Measurements from ENCODE around the gene ANKRD44.

ANKRD44 gene

DNA sequence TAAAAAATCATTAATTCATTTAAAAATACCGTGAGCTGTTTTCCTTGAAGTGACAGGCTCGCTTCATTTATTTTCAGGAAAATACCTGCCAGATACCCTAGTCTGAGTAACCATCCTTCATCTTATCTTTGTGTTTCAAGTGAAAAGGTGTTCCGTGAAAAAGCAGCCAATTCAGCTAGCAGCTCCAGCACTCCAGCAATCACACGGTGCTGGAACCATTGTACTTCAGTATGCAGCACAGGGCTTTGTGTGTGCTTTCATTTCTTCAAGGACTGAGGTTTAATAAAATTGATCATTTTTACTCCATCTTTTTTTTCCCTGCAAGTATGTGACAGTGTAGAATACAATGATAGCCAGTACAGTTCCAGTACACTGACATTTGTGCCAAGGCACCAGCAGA lies 344.9 kb downstream of the ANKRD44 start:
- Histone ChIP-seq H3K23ac (ENCODE audit: low read length) (no peak overlapping the region), H3K27ac (ENCODE audit: low read depth, low read length) (no peak overlapping the region), H4K8ac (ENCODE audit: low read depth, low read length) (no peak overlapping the region), H3K14ac (ENCODE audit: low read length) (no peak overlapping the region), H3K4me2 (ENCODE audit: low read length) (no peak overlapping the region), H4K91ac (ENCODE audit: low read depth, low read length) (no peak overlapping the region), H2BK5ac (ENCODE audit: low read depth, low read length, poor library complexity) (no peak overlapping the region), H2BK12ac (ENCODE audit: low read length) (no peak overlapping the region), H3K79me2 (ENCODE audit: control insufficient read depth, insufficient read depth, low read length, poor library complexity) (no peaks in the 10 kb centered on the region), H4K12ac (ENCODE audit: low read depth, low read length) (no peak overlapping the region), H3K9me3 (ENCODE audit: insufficient read depth, low read depth, low read length) (peaks cover 2% of the 10 kb centered on the region), H3K4me1 (ENCODE audit: control insufficient read depth in 1 of 2, insufficient read depth in 2 of 2, low read length in 2 of 2) (no peaks in the 10 kb centered on the region), H2AFZ (ENCODE audit: insufficient read depth, low read length, poor library complexity) (no peak overlapping the region), H3K9ac (ENCODE audit: low read length) (no peak overlapping the region), H3K4ac (ENCODE audit: low read depth, low read length) (no peak overlapping the region), H3K36me3 (ENCODE audit: control insufficient read depth in 1 of 2, insufficient read depth in 2 of 2, low read length in 2 of 2) (no peaks in the 10 kb centered on the region), H2AK5ac (ENCODE audit: low read length) (no peak overlapping the region), H3K4me3 (ENCODE audit: low read depth, low read length) (no peak overlapping the region), H3K27me3 (ENCODE audit: insufficient read depth, low read length) (no peaks in the 10 kb centered on the region), H3K18ac (ENCODE audit: low read length) (no peak overlapping the region), H2BK120ac (ENCODE audit: insufficient read depth, low read length, poor library complexity) (no peak overlapping the region), H3K79me1 (ENCODE audit: low read length) (no peaks in the 10 kb centered on the region)
- no peak for DNase-seq
- no CpG with 5 or more reads among the region's 4 CpGs for WGBS (ENCODE audit: extremely low coverage, insufficient coverage, insufficient read length)

DNA sequence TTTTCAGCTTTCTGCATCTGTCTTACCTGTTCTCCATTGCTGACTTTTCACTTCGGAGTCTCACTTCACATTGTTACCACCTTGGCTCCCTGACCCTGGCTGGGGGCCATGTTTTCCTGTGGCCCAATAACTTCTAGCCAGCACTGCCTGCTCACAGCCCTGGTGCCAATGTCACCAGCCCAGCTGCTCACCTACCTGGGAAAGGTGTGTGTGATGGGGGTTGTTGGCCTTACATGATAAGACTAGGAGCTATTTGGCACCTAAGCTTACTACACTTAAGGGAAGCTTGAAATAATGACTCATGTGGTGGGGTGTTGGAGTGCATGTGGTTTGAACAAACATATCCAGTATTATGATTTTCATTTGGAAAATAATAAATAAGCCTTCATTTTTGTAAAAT lies 346.6 kb downstream of the ANKRD44 start:
- Histone ChIP-seq H3K4me1 (ENCODE audit: control insufficient read depth in 1 of 2, insufficient read depth in 2 of 2, low read length in 2 of 2) (no peaks in the 10 kb centered on the region), H3K4ac (ENCODE audit: low read depth, low read length) (no peak overlapping the region), H3K9me3 (ENCODE audit: insufficient read depth, low read depth, low read length) (peaks cover 2% of the 10 kb centered on the region), H3K79me2 (ENCODE audit: control insufficient read depth, insufficient read depth, low read length, poor library complexity) (no peaks in the 10 kb centered on the region), H3K4me2 (ENCODE audit: low read length) (no peak overlapping the region), H2AK5ac (ENCODE audit: low read length) (no peak overlapping the region), H3K18ac (ENCODE audit: low read length) (no peak overlapping the region), H4K12ac (ENCODE audit: low read depth, low read length) (no peak overlapping the region), H4K91ac (ENCODE audit: low read depth, low read length) (no peak overlapping the region), H2BK120ac (ENCODE audit: insufficient read depth, low read length, poor library complexity) (no peak overlapping the region), H3K23ac (ENCODE audit: low read length) (no peak overlapping the region), H3K27me3 (ENCODE audit: insufficient read depth, low read length) (no peaks in the 10 kb centered on the region), H3K79me1 (ENCODE audit: low read length) (no peaks in the 10 kb centered on the region), H2BK12ac (ENCODE audit: low read length) (no peak overlapping the region), H2BK5ac (ENCODE audit: low read depth, low read length, poor library complexity) (no peak overlapping the region), H3K14ac (ENCODE audit: low read length) (no peak overlapping the region), H2AFZ (ENCODE audit: insufficient read depth, low read length, poor library complexity) (no peak overlapping the region), H4K8ac (ENCODE audit: low read depth, low read length) (no peak overlapping the region), H3K27ac (ENCODE audit: low read depth, low read length) (no peak overlapping the region), H3K4me3 (ENCODE audit: low read depth, low read length) (no peak overlapping the region), H3K36me3 (ENCODE audit: control insufficient read depth in 1 of 2, insufficient read depth in 2 of 2, low read length in 2 of 2) (no peaks in the 10 kb centered on the region), H3K9ac (ENCODE audit: low read length) (no peak overlapping the region)
- DNase-seq = no peak
- WGBS (ENCODE audit: extremely low coverage, insufficient coverage, insufficient read length) = no CpG with 5 or more reads among the region's 1 CpG

DNA sequence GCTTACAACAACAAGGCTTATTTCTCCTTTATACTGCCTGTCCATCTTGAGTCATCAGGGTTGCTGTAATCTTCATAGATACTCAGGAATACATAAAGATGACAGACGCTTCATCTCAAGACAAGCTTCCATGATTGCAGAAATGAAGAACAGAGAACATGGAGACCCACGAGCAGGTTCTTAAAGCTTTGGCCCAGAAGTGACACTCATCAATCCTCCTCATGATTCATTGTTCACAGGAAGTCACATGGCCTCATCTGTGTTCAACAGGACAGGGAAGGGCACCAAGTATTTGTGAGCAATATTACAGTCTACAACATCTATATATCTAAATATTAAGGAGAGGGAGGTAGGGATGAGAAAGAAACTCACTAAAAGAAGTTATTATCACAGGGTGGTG lies 347.5 kb downstream of the ANKRD44 start:
- H2AK5ac ChIP-seq (ENCODE audit: low read length) = no peak overlapping the region
- no peak for DNase-seq
- H2BK5ac ChIP-seq (ENCODE audit: low read depth, low read length, poor library complexity) = no peak overlapping the region
- no peak overlapping the region for H3K4ac ChIP-seq (ENCODE audit: low read depth, low read length)
- no peaks in the 10 kb centered on the region for H3K79me1 ChIP-seq (ENCODE audit: low read length)
- no peak overlapping the region for H4K8ac ChIP-seq (ENCODE audit: low read depth, low read length)
- no peak overlapping the region for H4K12ac ChIP-seq (ENCODE audit: low read depth, low read length)
- H2BK12ac ChIP-seq (ENCODE audit: low read length) = no peak overlapping the region
- H3K4me3 ChIP-seq (ENCODE audit: low read depth, low read length) = no peak overlapping the region
- no peak overlapping the region for H3K14ac ChIP-seq (ENCODE audit: low read length)
- no peaks in the 10 kb centered on the region for H3K4me1 ChIP-seq (ENCODE audit: control insufficient read depth in 1 of 2, insufficient read depth in 2 of 2, low read length in 2 of 2)
- no peak overlapping the region for H3K23ac ChIP-seq (ENCODE audit: low read length)
- H3K36me3 ChIP-seq (ENCODE audit: control insufficient read depth in 1 of 2, insufficient read depth in 2 of 2, low read length in 2 of 2) = no peaks in the 10 kb centered on the region
- peaks cover 2% of the 10 kb centered on the region for H3K9me3 ChIP-seq (ENCODE audit: insufficient read depth, low read depth, low read length)
- H3K79me2 ChIP-seq (ENCODE audit: control insufficient read depth, insufficient read depth, low read length, poor library complexity) = no peaks in the 10 kb centered on the region
- no peak overlapping the region for H4K91ac ChIP-seq (ENCODE audit: low read depth, low read length)
- H3K18ac ChIP-seq (ENCODE audit: low read length) = no peak overlapping the region
- H2AFZ ChIP-seq (ENCODE audit: insufficient read depth, low read length, poor library complexity) = no peak overlapping the region
- no peaks in the 10 kb centered on the region for H3K27me3 ChIP-seq (ENCODE audit: insufficient read depth, low read length)
- no peak overlapping the region for H2BK120ac ChIP-seq (ENCODE audit: insufficient read depth, low read length, poor library complexity)
- H3K27ac ChIP-seq (ENCODE audit: low read depth, low read length) = no peak overlapping the region
- no peak overlapping the region for H3K9ac ChIP-seq (ENCODE audit: low read length)
- no CpG with 5 or more reads among the region's 2 CpGs for WGBS (ENCODE audit: extremely low coverage, insufficient coverage, insufficient read length)
- no peak overlapping the region for H3K4me2 ChIP-seq (ENCODE audit: low read length)

DNA sequence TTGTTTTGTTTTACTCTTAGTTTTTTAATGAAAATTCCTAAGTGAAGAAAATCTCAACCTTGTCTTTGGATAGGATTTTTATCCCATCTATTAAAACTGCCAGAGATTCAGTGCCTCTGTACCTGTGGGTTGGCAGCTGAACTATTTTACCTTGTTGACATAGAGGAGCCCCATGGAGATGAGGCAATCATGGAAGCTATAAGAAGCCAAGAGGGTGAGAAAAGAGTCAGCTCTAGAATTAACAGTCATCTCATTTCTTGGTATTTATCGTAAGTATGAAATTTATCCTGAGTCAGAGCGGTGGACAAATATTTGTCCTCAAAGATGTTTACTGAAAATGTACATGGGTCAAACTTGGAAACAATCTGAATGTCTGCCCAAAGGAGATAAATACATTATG lies 348.3 kb downstream of the ANKRD44 start:
- H3K4me2 ChIP-seq (ENCODE audit: low read length) = no peak overlapping the region
- no peak overlapping the region for H4K8ac ChIP-seq (ENCODE audit: low read depth, low read length)
- no peaks in the 10 kb centered on the region for H3K27me3 ChIP-seq (ENCODE audit: insufficient read depth, low read length)
- H3K9ac ChIP-seq (ENCODE audit: low read length) = no peak overlapping the region
- H2BK120ac ChIP-seq (ENCODE audit: insufficient read depth, low read length, poor library complexity) = no peak overlapping the region
- WGBS (ENCODE audit: extremely low coverage, insufficient coverage, insufficient read length) = no CpG with 5 or more reads among the region's 2 CpGs
- no peak overlapping the region for H2BK5ac ChIP-seq (ENCODE audit: low read depth, low read length, poor library complexity)
- H3K4me1 ChIP-seq (ENCODE audit: control insufficient read depth in 1 of 2, insufficient read depth in 2 of 2, low read length in 2 of 2) = no peaks in the 10 kb centered on the region
- no peak for DNase-seq
- no peak overlapping the region for H3K18ac ChIP-seq (ENCODE audit: low read length)
- H3K79me2 ChIP-seq (ENCODE audit: control insufficient read depth, insufficient read depth, low read length, poor library complexity) = no peaks in the 10 kb centered on the region
- H2AFZ ChIP-seq (ENCODE audit: insufficient read depth, low read length, poor library complexity) = no peak overlapping the region
- H3K23ac ChIP-seq (ENCODE audit: low read length) = no peak overlapping the region
- no peak overlapping the region for H3K27ac ChIP-seq (ENCODE audit: low read depth, low read length)
- H4K12ac ChIP-seq (ENCODE audit: low read depth, low read length) = no peak overlapping the region
- H2AK5ac ChIP-seq (ENCODE audit: low read length) = no peak overlapping the region
- H3K9me3 ChIP-seq (ENCODE audit: insufficient read depth, low read depth, low read length) = peaks cover 2% of the 10 kb centered on the region
- no peaks in the 10 kb centered on the region for H3K79me1 ChIP-seq (ENCODE audit: low read length)
- no peaks in the 10 kb centered on the region for H3K36me3 ChIP-seq (ENCODE audit: control insufficient read depth in 1 of 2, insufficient read depth in 2 of 2, low read length in 2 of 2)
- H3K4me3 ChIP-seq (ENCODE audit: low read depth, low read length) = no peak overlapping the region
- H4K91ac ChIP-seq (ENCODE audit: low read depth, low read length) = no peak overlapping the region
- no peak overlapping the region for H3K14ac ChIP-seq (ENCODE audit: low read length)
- H2BK12ac ChIP-seq (ENCODE audit: low read length) = no peak overlapping the region
- H3K4ac ChIP-seq (ENCODE audit: low read depth, low read length) = no peak overlapping the region

DNA sequence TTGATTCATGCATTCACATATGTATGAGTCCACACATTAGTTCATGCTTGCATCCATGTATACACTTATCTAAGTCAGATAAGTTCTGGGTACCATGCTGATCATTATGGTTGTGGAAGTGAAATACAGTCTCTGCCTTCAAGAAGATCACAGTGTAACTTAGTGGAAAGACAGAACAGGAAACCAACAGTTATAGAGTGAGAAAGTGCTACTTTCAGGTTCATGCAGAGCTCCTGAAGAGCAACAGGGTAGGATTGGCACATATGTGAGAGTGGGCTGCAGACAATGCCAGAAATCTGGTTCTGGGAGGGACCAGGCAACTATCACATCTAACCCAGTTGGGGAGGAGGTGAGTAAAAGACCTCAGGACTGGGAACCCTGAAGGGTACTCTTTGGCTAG lies 348.7 kb downstream of the ANKRD44 start:
- H3K79me2 ChIP-seq (ENCODE audit: control insufficient read depth, insufficient read depth, low read length, poor library complexity) = no peaks in the 10 kb centered on the region
- H3K4me3 ChIP-seq (ENCODE audit: low read depth, low read length) = no peak overlapping the region
- no peak overlapping the region for H3K4me2 ChIP-seq (ENCODE audit: low read length)
- no peak overlapping the region for H3K27ac ChIP-seq (ENCODE audit: low read depth, low read length)
- no peak overlapping the region for H3K18ac ChIP-seq (ENCODE audit: low read length)
- H4K91ac ChIP-seq (ENCODE audit: low read depth, low read length) = no peak overlapping the region
- no peaks in the 10 kb centered on the region for H3K36me3 ChIP-seq (ENCODE audit: control insufficient read depth in 1 of 2, insufficient read depth in 2 of 2, low read length in 2 of 2)
- H3K79me1 ChIP-seq (ENCODE audit: low read length) = no peaks in the 10 kb centered on the region
- no peaks in the 10 kb centered on the region for H3K4me1 ChIP-seq (ENCODE audit: control insufficient read depth in 1 of 2, insufficient read depth in 2 of 2, low read length in 2 of 2)
- no peak overlapping the region for H3K4ac ChIP-seq (ENCODE audit: low read depth, low read length)
- no peak overlapping the region for H2AK5ac ChIP-seq (ENCODE audit: low read length)
- H3K14ac ChIP-seq (ENCODE audit: low read length) = no peak overlapping the region
- H4K8ac ChIP-seq (ENCODE audit: low read depth, low read length) = no peak overlapping the region
- no peak overlapping the region for H3K23ac ChIP-seq (ENCODE audit: low read length)
- no peaks in the 10 kb centered on the region for H3K27me3 ChIP-seq (ENCODE audit: insufficient read depth, low read length)
- no peak overlapping the region for H2BK12ac ChIP-seq (ENCODE audit: low read length)
- H2BK120ac ChIP-seq (ENCODE audit: insufficient read depth, low read length, poor library complexity) = no peak overlapping the region
- H4K12ac ChIP-seq (ENCODE audit: low read depth, low read length) = no peak overlapping the region
- H2BK5ac ChIP-seq (ENCODE audit: low read depth, low read length, poor library complexity) = no peak overlapping the region
- H3K9ac ChIP-seq (ENCODE audit: low read length) = no peak overlapping the region
- no peak overlapping the region for H2AFZ ChIP-seq (ENCODE audit: insufficient read depth, low read length, poor library complexity)
- DNase-seq = no peak
- peaks cover 2% of the 10 kb centered on the region for H3K9me3 ChIP-seq (ENCODE audit: insufficient read depth, low read depth, low read length)

Measured in trophoblast cell (in vitro differentiated cells and primary cell).